H1 (cell line): ENCODE data around the gene VEGFC. TPM values are rescaled to one million over a fixed set of nuclear protein-coding genes. Genes with fewer than 3 reads are reported as not detected.

Source experiments
- CTCF ChIA-PET: fragments of 300-600 bp; sonication (Branson Sonifier 250); formaldehyde crosslinking; loops from one replicate; lab custom pipeline; 2021; ENCODE audit not compliant: partially characterized antibody; lab: Charles Lee
- POLR2A ChIA-PET: fragments of 300-600 bp; sonication (Branson Sonifier 250); formaldehyde crosslinking; loops from one replicate; lab custom pipeline; 2021; ENCODE audit warnings: inconsistent platforms; ENCODE audit not compliant: partially characterized antibody; lab: Charles Lee
- DNase-seq, 2 experiments: peaks; one replicate each; pipeline versions ENCODE4 v3.0.0 to v3.0.0-alpha.2; 2010 to 2022; ENCODE audit warnings: low spot score in 2 of 2, low read depth in 1 of 2, mixed read lengths in 1 of 2
- FAIRE-seq: peaks from 2 replicates; lab custom pipeline; 2011; peaks lifted over from hg19 to GRCh38; lab: Jason Lieb, UNC
- H2AFZ ChIP-seq: 2 replicates; pipeline ENCODE4 v1.8.1; 2012; ENCODE audit warnings: low read length, inconsistent platforms
- H2AK5ac ChIP-seq: 2 replicates; pipeline ENCODE4 v1.6.1; 2013; ENCODE audit warnings: low read depth, low read length
- H2BK120ac ChIP-seq: replicated peaks from 2 replicates; pipeline ENCODE3; 2013; ENCODE audit warnings: low read depth, low read length, inconsistent platforms
- H2BK12ac ChIP-seq: 2 replicates; pipeline ENCODE4 v1.6.1; 2013; ENCODE audit warnings: low read depth, low read length
- H2BK15ac ChIP-seq: 2 replicates; pipeline ENCODE4 v1.6.1; 2013; ENCODE audit warnings: low read length
- H2BK20ac ChIP-seq: 2 replicates; pipeline ENCODE4 v1.6.1; 2013; ENCODE audit warnings: low read length
- H2BK5ac ChIP-seq: 2 replicates; pipeline ENCODE4 v1.6.1; 2013; ENCODE audit warnings: low read depth, low read length
- H3K14ac ChIP-seq: 2 replicates; pipeline ENCODE4 v1.6.1; 2013; ENCODE audit warnings: inconsistent platforms; ENCODE audit not compliant: insufficient read length
- H3K18ac ChIP-seq: 2 replicates; pipeline ENCODE4 v1.6.1; 2013; ENCODE audit warnings: low read length; ENCODE audit errors: extremely low read depth
- H3K23ac ChIP-seq: 2 replicates; pipeline ENCODE4 v1.6.1; 2013; ENCODE audit warnings: inconsistent platforms; ENCODE audit not compliant: insufficient read length
- H3K23me2 ChIP-seq: 2 replicates; pipeline ENCODE4 v1.6.1; 2013; ENCODE audit warnings: low read depth, low read length
- H3K27ac ChIP-seq: 2 replicates; pipeline ENCODE4 v1.6.1; 2011; ENCODE audit warnings: low read depth, low read length, inconsistent platforms
- H3K27me3 ChIP-seq, 4 experiments: replicated peaks in 1 of 4; 1 replicate in 1 of 4; 2 replicates in 3 of 4; pipeline versions ENCODE4 v1.6.1 to v1.8.1; 2011 to 2013; ENCODE audit warnings: low read length in 3 of 4, mild to moderate bottlenecking in 3 of 4, inconsistent platforms in 2 of 4, mixed read lengths in 2 of 4, moderate library complexity in 1 of 4; ENCODE audit not compliant: control insufficient read depth in 3 of 4, insufficient read depth in 3 of 4; ENCODE audit errors: extremely low read depth in 1 of 4
- H3K36me3 ChIP-seq, 4 experiments: 2 replicates each; pipeline versions ENCODE4 v1.6.1 to v1.8.1; 2011 to 2013; ENCODE audit warnings: mild to moderate bottlenecking in 4 of 4, low read length in 3 of 4, moderate library complexity in 2 of 4, control low read depth in 1 of 4, inconsistent platforms in 1 of 4; ENCODE audit not compliant: insufficient read depth in 4 of 4, control insufficient read depth in 2 of 4
- H3K4ac ChIP-seq: replicated peaks from 2 replicates; pipeline ENCODE3; 2013; ENCODE audit warnings: low read length, low read depth, mixed read lengths, inconsistent platforms; ENCODE audit not compliant: insufficient read length
- H3K4me1 ChIP-seq, 4 experiments: replicated peaks in 1 of 4; 1 replicate in 1 of 4; 2 replicates in 3 of 4; pipeline versions ENCODE4 v1.6.1 to v1.8.1; 2011 to 2013; ENCODE audit warnings: low read length in 3 of 4, inconsistent platforms in 2 of 4, mixed read lengths in 1 of 4; ENCODE audit not compliant: insufficient read depth in 4 of 4, control insufficient read depth in 3 of 4
- H3K4me2 ChIP-seq, 2 experiments: 2 replicates each; pipeline versions ENCODE4 v1.6.1 to v1.8.1; 2011 to 2013; ENCODE audit warnings: low read depth in 2 of 2, low read length in 2 of 2, control low read depth in 1 of 2, inconsistent platforms in 1 of 2, mild to moderate bottlenecking in 1 of 2; ENCODE audit not compliant: insufficient read depth in 1 of 2
- H3K4me3 ChIP-seq, 4 experiments: fragments of 200-600, 300-600 bp in 1 of 4; sonication (generic), shearing (Covaris generic), sonication (Bioruptor Twin) in 1 of 4; 2 replicates each; pipeline versions ENCODE4 v1.5.1 to v1.8.1; 2011 to 2016; ENCODE audit warnings: low read length in 4 of 4, low read depth in 3 of 4, control low read depth in 2 of 4, inconsistent platforms in 2 of 4, mild to moderate bottlenecking in 2 of 4, mixed read lengths in 1 of 4, moderate library complexity in 1 of 4; ENCODE audit not compliant: insufficient read depth in 2 of 4; ENCODE audit errors: extremely low read depth in 1 of 4
- H3K56ac ChIP-seq: replicated peaks from 2 replicates; pipeline ENCODE3; 2013; ENCODE audit warnings: low read depth, mild to moderate bottlenecking, mixed read lengths, low read length, inconsistent platforms; ENCODE audit not compliant: insufficient read length
- H3K79me1 ChIP-seq: 2 replicates; pipeline ENCODE4 v1.6.1; 2013; ENCODE audit warnings: low read depth, low read length, control low read depth
- H3K79me2 ChIP-seq, 2 experiments: 2 replicates each; pipeline versions ENCODE4 v1.6.1 to v1.8.1; 2012 to 2013; ENCODE audit warnings: low read length in 2 of 2, mild to moderate bottlenecking in 2 of 2, inconsistent platforms in 1 of 2; ENCODE audit not compliant: insufficient read depth in 2 of 2, control insufficient read depth in 1 of 2
- H3K9ac ChIP-seq, 4 experiments: replicated peaks in 1 of 4; 1 replicate in 1 of 4; 2 replicates in 3 of 4; pipeline versions ENCODE4 v1.6.1 to v1.8.1; 2011 to 2013; ENCODE audit warnings: low read depth in 3 of 4, low read length in 3 of 4, control low read depth in 2 of 4, mild to moderate bottlenecking in 2 of 4, moderate library complexity in 2 of 4, inconsistent platforms in 1 of 4; ENCODE audit errors: extremely low read depth in 1 of 4
- H3K9me3 ChIP-seq, 2 experiments: 2 replicates each; pipeline versions ENCODE4 v1.6.1 to v1.8.1; 2012 to 2013; ENCODE audit warnings: mild to moderate bottlenecking in 2 of 2, moderate library complexity in 2 of 2, control low read depth in 1 of 2, inconsistent platforms in 1 of 2, low read depth in 1 of 2, low read length in 1 of 2, mixed read lengths in 1 of 2; ENCODE audit not compliant: insufficient read depth in 2 of 2
- H4K20me1 ChIP-seq, 2 experiments: replicated peaks in 1 of 2; 2 replicates each; pipeline versions ENCODE3 to v1.8.1; 2011 to 2013; ENCODE audit warnings: inconsistent platforms in 2 of 2, low read length in 2 of 2, mild to moderate bottlenecking in 1 of 2; ENCODE audit not compliant: insufficient read depth in 2 of 2, control insufficient read depth in 1 of 2
- H4K5ac ChIP-seq: 2 replicates; pipeline ENCODE4 v1.6.1; 2013; ENCODE audit warnings: low read length, low read depth, mixed read lengths, inconsistent platforms; ENCODE audit not compliant: insufficient read length
- H4K8ac ChIP-seq: 2 replicates; pipeline ENCODE4 v1.8.0; 2013; ENCODE audit warnings: mild to moderate bottlenecking, moderate library complexity, low read length, inconsistent platforms; ENCODE audit not compliant: insufficient read depth; ENCODE audit errors: extremely low read depth
- H4K91ac ChIP-seq: replicated peaks from 2 replicates; pipeline ENCODE3; 2013; ENCODE audit warnings: low read length, mixed read lengths, inconsistent platforms; ENCODE audit not compliant: insufficient read length
- ASH2L ChIP-seq: fragments of 200-600, 300-600 bp; sonication (generic); IDR thresholded peaks from one replicate; pipeline ENCODE4 v1.7.1; 2017; ENCODE audit warnings: low read length
- EGR1 ChIP-seq: IDR thresholded peaks from 2 replicates; pipeline ENCODE4 v1.6.1; 2011; ENCODE audit warnings: low read depth, low read length, borderline replicate concordance
- GTF2F1 ChIP-seq: IDR thresholded peaks from 2 replicates; pipeline ENCODE4 v1.6.1; 2012; ENCODE audit warnings: low read depth, low read length, improper control_type of control experiment, borderline replicate concordance
- POU5F1 ChIP-seq: IDR thresholded peaks from 2 replicates; pipeline ENCODE4 v1.6.1; 2011; ENCODE audit warnings: low read depth, mild to moderate bottlenecking, low read length, moderate library complexity
- RAD21 ChIP-seq, 2 experiments: IDR thresholded peaks in 1 of 2; conservative IDR thresholded peaks in 1 of 2; 2 replicates each; pipeline ENCODE4 v1.6.1; 2011; ENCODE audit warnings: low read depth in 2 of 2, low read length in 2 of 2, improper control_type of control experiment in 1 of 2, inconsistent platforms in 1 of 2, mild to moderate bottlenecking in 1 of 2, moderate library complexity in 1 of 2
- WGBS, 2 experiments: shearing (Covaris generic) in 1 of 2; methylation state at CpG; one replicate each; pipeline versions ENCODE4 v1.1.6 to v1.1.7; 2013 to 2015; ENCODE audit warnings: low lambda C conversion rate in 2 of 2, mixed read lengths in 2 of 2, inconsistent platforms in 1 of 2, low coverage in 1 of 2, missing lambda C conversion rate in 1 of 2; ENCODE audit not compliant: insufficient replicate concordance in 2 of 2, insufficient coverage in 1 of 2, insufficient read length in 1 of 2; ENCODE audit errors: extremely low coverage in 1 of 2, missing lambda C conversion rate in 1 of 2; 5-methylcytosine and 5-hydroxymethylcytosine counted together
- polyA plus RNA-seq, 7 experiments: library from polyadenylated mRNA; depleted of rRNA in 3 of 7; stranded (reverse) in 5 of 7; unstranded in 2 of 7; fragments of >200 nt in 5 of 7; fragments of 200-250 nt in 2 of 7; gene quantifications; 1 replicate in 5 of 7; 2 replicates in 1 of 7; 4 replicates in 1 of 7; pipeline versions ENCODE4 v1.2.1 to v1.2.3, GENCODE V29; 2011 to 2013; ENCODE audit warnings: missing spikeins in 2 of 7, mixed read lengths in 2 of 7
- total RNA-seq: library from RNA; stranded (reverse); fragmentation: NEBNext Ultra II Directional; extraction: Animal tissue kit (Norgen Biotek cat#: 25700); gene quantifications from 2 replicates; pipeline ENCODE4 v1.2.1, GENCODE V29; 2021

VEGFC gene
- total and polyA plus RNA-seq, 2 of the 8 experiments (the other 6 are each of a cell fraction or from before 2014, with no cell fraction given), result 0.53 to 1.4 TPM

GRCh38 chr4:176774852-176775251 lies 17.9 kb downstream of the VEGFC start:
- DNase-seq (no peak), FAIRE-seq (no peak)
- Histone ChIP-seq H3K14ac (no peak overlapping the region), H3K23ac (no peak overlapping the region), H3K18ac (no peak overlapping the region), H3K23me2 (no peaks in the 10 kb centered on the region), H3K9me3 (no peaks in the 10 kb centered on the region), H4K8ac (no peak overlapping the region), H3K27me3 (no peaks in the 10 kb centered on the region), H4K91ac (no peak overlapping the region), H2BK120ac (no peak overlapping the region), H2AFZ (no peak overlapping the region), H3K27ac (no peak overlapping the region), H3K4me2 (no peak overlapping the region), H2BK15ac (no peak overlapping the region), H3K56ac (no peak overlapping the region), H2BK5ac (no peak overlapping the region), H2AK5ac (no peak overlapping the region), H2BK12ac (no peak overlapping the region), H3K9ac (no peak overlapping the region), H4K20me1 (no peaks in the 10 kb centered on the region), H2BK20ac (no peak overlapping the region), H3K36me3 (no peaks in the 10 kb centered on the region), H3K79me1 (no peaks in the 10 kb centered on the region), H4K5ac (no peak overlapping the region), H3K4me1 (no peaks in the 10 kb centered on the region), H3K79me2 (no peaks in the 10 kb centered on the region), H3K4ac (no peak overlapping the region), H3K4me3 (no peak overlapping the region)
- ChIA-PET CTCF (interaction anchor here (1.8 kb wide), 1 partner anchor 273 kb away, joined by 9 read pairs; no protein-coding TSS in a partner anchor), POLR2A (no interaction called here)
- 67% methylated on average over 4 of the region's 4 CpGs; no CpG with 5 or more reads in 1 of the 2 experiments for WGBS, 2 experiments
- TF ChIP-seq POU5F1 (no peak), GTF2F1 (no peak), EGR1 (no peak), ASH2L (no peak), RAD21 (IDR thresholded peaks at IDR 0.05 in 1 of 2, conservative IDR thresholded peaks at IDR 0.05 in 1 of 2; ENCODE audit: low read depth in 2 of 2, low read length in 2 of 2) (no peak)
